A549 (cell line): Measurements from ENCODE around the gene MSL1. TPM values are rescaled to one million over a fixed set of nuclear protein-coding genes. Genes with fewer than 3 reads are reported as not detected.

Source experiments
- ATAC-seq, 2 experiments: fragments of 200-7000 bp in 1 of 2; fragments of >200 bp in 1 of 2; cut with Nextera tagmentation in 1 of 2; cut with Tn5 transposase in 1 of 2; 3 replicates each; pipeline versions ENCODE4 v1.8.0 to v1.9.1; 2018 to 2020; ENCODE audit warnings: mild to moderate bottlenecking in 1 of 2, moderate library complexity in 1 of 2
- CTCF ChIA-PET: fragments of 300-600 bp; sonication (Branson Sonifier 250); formaldehyde crosslinking; extraction: SDS; loops from one replicate; lab custom pipeline; 2021; ENCODE audit warnings: antibody characterized with exemption, inconsistent platforms; lab: Yijun Ruan, JAX
- POLR2A ChIA-PET: fragments of 350-600 bp; formaldehyde crosslinking; extraction: SDS; loops from one replicate; lab custom pipeline; 2021; ENCODE audit warnings: antibody characterized with exemption, inconsistent platforms; lab: Yijun Ruan, JAX
- DNase-seq, 2 experiments: peaks; one replicate each; pipeline versions ENCODE4 v3.0.0 to v3.0.0-alpha.2; 2011 to 2016; ENCODE audit warnings: low read depth in 1 of 2, low spot score in 1 of 2
- FAIRE-seq: peaks from 2 replicates; lab custom pipeline; 2011; peaks lifted over from hg19 to GRCh38; lab: Jason Lieb, UNC
- H3K27ac ChIP-seq, 2 experiments: fragments of >200 bp; sonication (Bioruptor Twin); formaldehyde crosslinking; 3 replicates each; pipeline ENCODE4 v1.5.1; 2016 to 2017
- H3K4me1 ChIP-seq: fragments of >200 bp; sonication (Bioruptor Twin); formaldehyde crosslinking; 3 replicates; pipeline ENCODE4 v1.6.1; 2016
- H3K4me2 ChIP-seq: fragments of >200 bp; sonication (Bioruptor Twin); formaldehyde crosslinking; 3 replicates; pipeline ENCODE4 v1.6.1; 2016
- H3K4me3 ChIP-seq: fragments of >200 bp; sonication (Bioruptor Twin); formaldehyde crosslinking; 3 replicates; pipeline ENCODE4 v1.5.1; 2016
- H3K9me3 ChIP-seq: fragments of >200 bp; sonication (Bioruptor Twin); formaldehyde crosslinking; 3 replicates; pipeline ENCODE4 v1.6.1; 2016
- ATOH8 ChIP-seq: fragments of 250-450 bp; sonication (Bioruptor Pico); IDR thresholded peaks from 2 replicates; pipeline ENCODE4 v1.5.0; 2020; ENCODE audit warnings: low read depth, mild to moderate bottlenecking, moderate library complexity
- BCL3 ChIP-seq: fragments of >200 bp; sonication (Bioruptor Twin); formaldehyde crosslinking; IDR thresholded peaks from 3 replicates; pipeline ENCODE4 v1.6.1; 2016
- CBX8 ChIP-seq: fragments of 200-600 bp; sonication (generic); IDR thresholded peaks from 2 replicates; pipeline ENCODE4 v1.6.1; 2016
- ESRRA ChIP-seq: fragments of 150-350 bp; IDR thresholded peaks from 2 replicates; pipeline ENCODE4 v1.6.1; 2014; ENCODE audit warnings: mild to moderate bottlenecking, low read length, borderline replicate concordance
- GATA3 ChIP-seq: IDR thresholded peaks from 2 replicates; pipeline ENCODE4 v1.6.1; 2012; ENCODE audit warnings: borderline replicate concordance
- HDAC2 ChIP-seq: fragments of 200-600 bp; sonication (generic); IDR thresholded peaks from 2 replicates; pipeline ENCODE4 v1.6.1; 2016
- HES2 ChIP-seq: fragments of >200 bp; sonication (Bioruptor Twin); formaldehyde crosslinking; IDR thresholded peaks from 2 replicates; pipeline ENCODE4 v1.6.1; 2016
- HOXB5 ChIP-seq: fragments of 250-450 bp; sonication (Bioruptor Pico); IDR thresholded peaks from 2 replicates; pipeline ENCODE4 v1.5.0; 2020; ENCODE audit warnings: mild to moderate bottlenecking, moderate library complexity
- NFE2L2 ChIP-seq: fragments of 150-350 bp; conservative IDR thresholded peaks from 2 replicates; pipeline ENCODE4 v1.6.1; 2014; ENCODE audit warnings: low read length
- NPAS2 ChIP-seq: fragments of 250-450 bp; sonication (Bioruptor Pico); IDR thresholded peaks from 2 replicates; pipeline ENCODE4 v1.8.0; 2022; ENCODE audit warnings: mild to moderate bottlenecking, moderate library complexity, borderline replicate concordance
- RARB ChIP-seq: fragments of 250-450 bp; sonication (Bioruptor Pico); IDR thresholded peaks from 2 replicates; pipeline ENCODE4 v1.8.0; 2021; ENCODE audit warnings: mild to moderate bottlenecking, moderate library complexity
- RCOR1 ChIP-seq: fragments of 150-350 bp; IDR thresholded peaks from 2 replicates; pipeline ENCODE4 v1.6.1; 2014; ENCODE audit warnings: antibody characterized with exemption, low read length, low read depth
- RNF2 ChIP-seq: fragments of 200-600 bp; sonication (generic); IDR thresholded peaks from 2 replicates; pipeline ENCODE4 v1.6.1; 2016; ENCODE audit warnings: low read depth, mild to moderate bottlenecking, antibody characterized with exemption, moderate library complexity, borderline replicate concordance
- ZC3H11A ChIP-seq: fragments of 450-650 bp; IDR thresholded peaks from 2 replicates; pipeline ENCODE4 v1.6.1; 2014; ENCODE audit warnings: antibody characterized with exemption, mild to moderate bottlenecking
- ZFP36 ChIP-seq: fragments of 450-650 bp; IDR thresholded peaks from 2 replicates; pipeline ENCODE4 v1.6.1; 2014; ENCODE audit warnings: borderline replicate concordance; ENCODE audit not compliant: partially characterized antibody
- WGBS: methylation state at CpG from one replicate; pipeline ENCODE4 v1.1.6; 2017; ENCODE audit errors: missing lambda C conversion rate; 5-methylcytosine and 5-hydroxymethylcytosine counted together
- polyA plus RNA-seq, 4 experiments: library from polyadenylated mRNA; depleted of rRNA in 3 of 4; stranded (reverse); fragments of >200 nt; fragmentation: RNase III in 1 of 4; extraction: RNeasy Plus Mini Kit Qiagen cat#74134 plus additional on column Dnase treatment in 1 of 4; gene quantifications; 2 replicates in 3 of 4; 3 replicates in 1 of 4; pipeline ENCODE4 v1.2.3, GENCODE V29; 2011 to 2017

The MSL1 gene
- polyA plus RNA-seq, 2 of the 4 experiments (the other 2 are of a cell fraction) = 64.8 to 95.1 TPM

GRCh38 chr17:40123811-40124114 lies 2.0 kb downstream of the MSL1 start:
- Histone ChIP-seq H3K9me3 (no peaks in the 10 kb centered on the region), H3K4me2 (peak overlapping the region; percentile 78), H3K27ac (peak overlapping the region; percentile 94 to 100), H3K4me3 (peak overlapping the region; percentile 67), H3K4me1 (peaks cover 24% of the 10 kb centered on the region)
- no peak for DNase-seq
- ChIA-PET CTCF (interaction anchor here (1.0 to 9.6 kb wide), 15 partner anchors 10 to 111 kb away, joined by 3 to 123 read pairs (median 6); partner anchors contain the start of genes CASC3 and NR1D1), POLR2A (interaction anchor here (1.1 to 6.5 kb wide), 5 partner anchors 10 to 24 kb away, joined by 3 to 60 read pairs (median 34); partner anchors contain the start of genes CASC3 and NR1D1)
- no peak for ATAC-seq
- FAIRE-seq = no peak
- WGBS = 0% methylated on average over 2 of the region's 2 CpGs
- TF ChIP-seq RNF2 = no peak
- no peak for TF ChIP-seq GATA3
- TF ChIP-seq ESRRA = no peak
- no peak for TF ChIP-seq ZC3H11A
- TF ChIP-seq RCOR1 = no peak
- no peak for TF ChIP-seq BCL3
- no peak for TF ChIP-seq NFE2L2
- no peak for TF ChIP-seq RARB (CRISPR knock-in tag)
- no peak for TF ChIP-seq HOXB5
- no peak for TF ChIP-seq ATOH8 (CRISPR knock-in tag)
- TF ChIP-seq ZFP36 = no peak
- TF ChIP-seq CBX8 = no peak
- no peak for TF ChIP-seq HDAC2
- no peak for TF ChIP-seq HES2

GRCh38 chr17:40124279-40125141 lies 2.7 kb downstream of the MSL1 start:
- peak in 1 of 2 experiments; percentile 23 for DNase-seq
- no peak for FAIRE-seq

GRCh38 chr17:40129498-40129897 lies 7.7 kb downstream of the MSL1 start:
- no peak overlapping the region for H3K27ac ChIP-seq
- 93% methylated on average over 5 of the region's 5 CpGs for WGBS
- ATAC-seq (no peak; a peak in 2 of 6 replicates), FAIRE-seq (no peak), DNase-seq (no peak)
- ChIA-PET POLR2A (interaction anchor here (0.8 kb wide), 1 partner anchor 10 kb away, joined by 4 read pairs; the partner anchor contains the start of gene CASC3), CTCF (interaction anchor here (1.1 to 9.6 kb wide), 7 partner anchors 8 to 116 kb away, joined by 3 to 123 read pairs (median 4); no protein-coding TSS in a partner anchor)
- no peak overlapping the region for H3K4me3 ChIP-seq
- no peak for TF ChIP-seq NPAS2 (CRISPR knock-in tag)
- no peaks in the 10 kb centered on the region for H3K9me3 ChIP-seq
- H3K4me1 ChIP-seq = peaks cover 13% of the 10 kb centered on the region
- H3K4me2 ChIP-seq = no peak overlapping the region

More at GRCh38 chr17:40124279-40125141, 2.7 kb downstream of the MSL1 start:
- ATAC-seq = 0 out of 6 replicates have a peak, but pooled peaks of 1 of the 2 experiments have one; percentile 0
- CTCF ChIA-PET = interaction anchor here (1.0 to 9.6 kb wide), 16 partner anchors 9 to 111 kb away, joined by 3 to 123 read pairs (median 6); partner anchors contain the start of genes CASC3 and NR1D1
- H3K27ac ChIP-seq = peak overlapping the region; percentile 94 to 100
- H3K9me3 ChIP-seq = no peaks in the 10 kb centered on the region
- TF ChIP-seq CBX8 = no peak
- H3K4me3 ChIP-seq = peak overlapping the region; percentile 67
- WGBS = 16% methylated on average over 9 of the region's 9 CpGs
- POLR2A ChIA-PET = interaction anchor here (0.6 to 6.5 kb wide), 5 partner anchors 9 to 24 kb away, joined by 3 to 60 read pairs (median 34); partner anchors contain the start of genes CASC3 and NR1D1
- peak overlapping the region; percentile 78 for H3K4me2 ChIP-seq
- peaks cover 24% of the 10 kb centered on the region for H3K4me1 ChIP-seq
